Astrocyte (in vitro differentiated cells and primary cell): ENCODE measurements around the gene CCDC177. TPM values are rescaled to one million over a fixed set of nuclear protein-coding genes. Genes with fewer than 3 reads are reported as not detected.

Experiments used
- DNase-seq: peaks from one replicate; pipeline ENCODE4 v3.0.0-alpha.2; 2010; ENCODE audit warnings: low read depth
- FAIRE-seq: peaks from 2 replicates; lab custom pipeline; 2011; peaks lifted over from hg19 to GRCh38; lab: Jason Lieb, UNC
- H2AFZ ChIP-seq: 2 replicates; pipeline ENCODE4 v1.6.0; 2012; ENCODE audit warnings: low read depth, low read length, inconsistent platforms
- H3K27ac ChIP-seq: 2 replicates; pipeline ENCODE4 v1.5.1; 2011; ENCODE audit warnings: low read depth, low read length, inconsistent platforms
- H3K27me3 ChIP-seq: 2 replicates; pipeline ENCODE4 v1.6.0; 2011; ENCODE audit warnings: low read length, inconsistent platforms; ENCODE audit not compliant: insufficient read depth
- H3K36me3 ChIP-seq: 2 replicates; pipeline ENCODE4 v1.5.1; 2011; ENCODE audit warnings: low read length, inconsistent platforms; ENCODE audit not compliant: insufficient read depth
- H3K4me1 ChIP-seq: 2 replicates; pipeline ENCODE4 v1.5.1; 2011; ENCODE audit warnings: low read length, inconsistent platforms; ENCODE audit not compliant: insufficient read depth
- H3K4me2 ChIP-seq: 2 replicates; pipeline ENCODE4 v1.6.0; 2012; ENCODE audit warnings: low read length, inconsistent platforms
- H3K4me3 ChIP-seq: 2 replicates; pipeline ENCODE4 v1.5.1; 2011; ENCODE audit warnings: low read depth, mild to moderate bottlenecking, low read length, inconsistent platforms; ENCODE audit not compliant: insufficient read depth
- H3K79me2 ChIP-seq: 2 replicates; pipeline ENCODE4 v1.6.0; 2012; ENCODE audit warnings: mild to moderate bottlenecking, low read length, inconsistent platforms; ENCODE audit not compliant: insufficient read depth
- H3K9ac ChIP-seq: 2 replicates; pipeline ENCODE4 v1.6.0; 2012; ENCODE audit warnings: mild to moderate bottlenecking, low read length, inconsistent platforms
- H3K9me3 ChIP-seq: 2 replicates; pipeline ENCODE4 v1.5.1; 2012; ENCODE audit warnings: low read depth, mild to moderate bottlenecking, low read length, inconsistent platforms; ENCODE audit not compliant: insufficient read depth
- H4K20me1 ChIP-seq: 2 replicates; pipeline ENCODE4 v1.6.0; 2012; ENCODE audit warnings: low read length, inconsistent platforms; ENCODE audit not compliant: insufficient read depth
- H3K27ac Mint-ChIP-seq: one replicate; pipeline ENCODE4 v1.8.0; 2021; ENCODE audit warnings: mild to moderate bottlenecking, mixed read lengths; ENCODE audit not compliant: unreplicated experiment
- H3K27me3 Mint-ChIP-seq: one replicate; pipeline ENCODE4 v1.8.0; 2021; ENCODE audit warnings: low read depth, mixed read lengths; ENCODE audit not compliant: unreplicated experiment
- H3K36me3 Mint-ChIP-seq: one replicate; pipeline ENCODE4 v1.8.0; 2021; ENCODE audit warnings: low read depth, mixed read lengths; ENCODE audit not compliant: unreplicated experiment
- H3K4me1 Mint-ChIP-seq: one replicate; pipeline ENCODE4 v1.8.0; 2021; ENCODE audit warnings: low read depth, mixed read lengths; ENCODE audit not compliant: unreplicated experiment
- H3K4me3 Mint-ChIP-seq: one replicate; pipeline ENCODE4 v1.8.0; 2021; ENCODE audit warnings: mild to moderate bottlenecking, moderate library complexity, mixed read lengths; ENCODE audit not compliant: unreplicated experiment
- H3K9me3 Mint-ChIP-seq: one replicate; pipeline ENCODE4 v1.8.0; 2021; ENCODE audit warnings: mild to moderate bottlenecking, mixed read lengths; ENCODE audit not compliant: unreplicated experiment
- CTCF ChIP-seq: IDR thresholded peaks from 2 replicates; pipeline ENCODE4 v1.5.1; 2011; ENCODE audit warnings: low read depth, mild to moderate bottlenecking, inconsistent platforms, low read length, moderate library complexity; ENCODE audit not compliant: insufficient read depth
- EZH2 ChIP-seq: IDR thresholded peaks from 2 replicates; pipeline ENCODE4 v1.6.1; 2012; ENCODE audit warnings: mild to moderate bottlenecking, low read length, inconsistent platforms; ENCODE audit not compliant: insufficient read depth
- total RNA-seq: library from RNA; stranded (reverse); gene quantifications from 2 replicates; pipeline ENCODE4 v1.2.1, GENCODE V29; 2021

Gene CCDC177
- total RNA-seq, 1 donor from 2014 or later = not detected

- H2AFZ ChIP-seq = no peak overlapping the region
- H3K79me2 ChIP-seq = no peaks in the 10 kb centered on the region
Observed at GRCh38 chr14:69561893-69562292, 12.8 kb downstream of the CCDC177 start.

GRCh38 chr14:69560826-69561225, 13.8 kb downstream of the CCDC177 start:
- H3K4me1 Mint-ChIP-seq = no peaks in the 10 kb centered on the region
- H3K4me2 ChIP-seq = no peak overlapping the region
- H3K36me3 Mint-ChIP-seq = no peaks in the 10 kb centered on the region
- no peaks in the 10 kb centered on the region for H3K36me3 ChIP-seq
- peaks cover 66% of the 10 kb centered on the region for H3K27me3 Mint-ChIP-seq
- H3K79me2 ChIP-seq = no peaks in the 10 kb centered on the region
- peaks cover 60% of the 10 kb centered on the region for H3K27me3 ChIP-seq
- H3K9ac ChIP-seq = no peak overlapping the region
- TF ChIP-seq EZH2 (no peak), CTCF (no peak)
- H3K27ac Mint-ChIP-seq = no peak overlapping the region
- no peaks in the 10 kb centered on the region for H4K20me1 ChIP-seq
- no peak overlapping the region for H3K4me3 Mint-ChIP-seq
- no peak overlapping the region for H3K27ac ChIP-seq
- H3K9me3 Mint-ChIP-seq = no peaks in the 10 kb centered on the region
- DNase-seq (no peak), FAIRE-seq (no peak)
- no peak overlapping the region for H3K4me3 ChIP-seq
- no peak overlapping the region for H2AFZ ChIP-seq
- H3K4me1 ChIP-seq = no peaks in the 10 kb centered on the region
- H3K9me3 ChIP-seq = no peaks in the 10 kb centered on the region

More at GRCh38 chr14:69561893-69562292, 12.8 kb downstream of the CCDC177 start:
- no peak overlapping the region for H3K4me2 ChIP-seq
- FAIRE-seq (no peak), DNase-seq (no peak)
- Mint-ChIP-seq H3K9me3 (no peaks in the 10 kb centered on the region), H3K36me3 (no peaks in the 10 kb centered on the region), H3K27ac (no peak overlapping the region), H3K4me1 (no peaks in the 10 kb centered on the region), H3K27me3 (peaks cover 71% of the 10 kb centered on the region), H3K4me3 (no peak overlapping the region)
- no peaks in the 10 kb centered on the region for H3K4me1 ChIP-seq
- H3K36me3 ChIP-seq = no peaks in the 10 kb centered on the region
- H4K20me1 ChIP-seq = no peaks in the 10 kb centered on the region
- no peak overlapping the region for H3K27ac ChIP-seq
- no peak overlapping the region for H3K9ac ChIP-seq
- H3K4me3 ChIP-seq = no peak overlapping the region
- H3K9me3 ChIP-seq = no peaks in the 10 kb centered on the region
- TF ChIP-seq CTCF = no peak
- TF ChIP-seq EZH2 = no peak
- peaks cover 63% of the 10 kb centered on the region for H3K27me3 ChIP-seq

GRCh38 chr14:69559581-69560011, 15.1 kb downstream of the CCDC177 start:
- Histone ChIP-seq H3K36me3 (no peaks in the 10 kb centered on the region), H3K27me3 (peaks cover 50% of the 10 kb centered on the region), H3K4me1 (no peaks in the 10 kb centered on the region), H3K27ac (no peak overlapping the region), H3K9ac (no peak overlapping the region), H3K4me2 (no peak overlapping the region), H2AFZ (no peak overlapping the region), H4K20me1 (no peaks in the 10 kb centered on the region), H3K4me3 (no peak overlapping the region), H3K79me2 (no peaks in the 10 kb centered on the region), H3K9me3 (no peaks in the 10 kb centered on the region)
- Mint-ChIP-seq H3K9me3 (no peaks in the 10 kb centered on the region), H3K27ac (no peak overlapping the region), H3K4me3 (no peak overlapping the region), H3K4me1 (no peaks in the 10 kb centered on the region), H3K27me3 (peaks cover 55% of the 10 kb centered on the region), H3K36me3 (no peaks in the 10 kb centered on the region)
- TF ChIP-seq EZH2 (no peak), CTCF (no peak)
- DNase-seq = no peak
- FAIRE-seq = no peak
